Measurements from ENCODE around the gene HMGCLL1.

The HMGCLL1 gene

DNA sequence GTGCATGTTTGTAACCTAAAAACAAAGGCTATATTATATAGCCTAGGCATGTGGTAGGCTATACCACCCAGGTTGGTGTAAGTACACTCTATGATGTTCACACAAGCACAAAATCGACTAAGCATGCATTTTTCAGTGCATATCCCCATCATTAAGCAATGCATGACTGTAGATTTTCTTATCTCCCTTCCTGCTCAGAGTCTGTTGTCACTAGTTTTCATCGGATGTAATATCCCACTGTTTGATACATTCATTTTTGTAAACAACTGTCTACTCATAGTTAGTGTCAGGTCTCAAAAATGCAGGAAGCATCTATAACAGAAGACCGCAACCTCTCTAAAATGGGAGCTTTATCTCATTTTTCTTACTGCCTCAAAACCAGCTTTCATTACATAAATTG lies 181.0 kb downstream of the HMGCLL1 start:
- Histone ChIP-seq H3K27me3 (ENCODE audit: insufficient read depth, low read length, poor library complexity, severe bottlenecking) (no peaks in the 10 kb centered on the region), H3K79me2 (ENCODE audit: insufficient read depth, low read length) (no peaks in the 10 kb centered on the region)
- no peak for TF ChIP-seq EZH2phosphoT487 (IDR thresholded peaks at IDR 0.05; ENCODE audit: borderline replicate concordance)
- TF ChIP-seq, protein P1, sequence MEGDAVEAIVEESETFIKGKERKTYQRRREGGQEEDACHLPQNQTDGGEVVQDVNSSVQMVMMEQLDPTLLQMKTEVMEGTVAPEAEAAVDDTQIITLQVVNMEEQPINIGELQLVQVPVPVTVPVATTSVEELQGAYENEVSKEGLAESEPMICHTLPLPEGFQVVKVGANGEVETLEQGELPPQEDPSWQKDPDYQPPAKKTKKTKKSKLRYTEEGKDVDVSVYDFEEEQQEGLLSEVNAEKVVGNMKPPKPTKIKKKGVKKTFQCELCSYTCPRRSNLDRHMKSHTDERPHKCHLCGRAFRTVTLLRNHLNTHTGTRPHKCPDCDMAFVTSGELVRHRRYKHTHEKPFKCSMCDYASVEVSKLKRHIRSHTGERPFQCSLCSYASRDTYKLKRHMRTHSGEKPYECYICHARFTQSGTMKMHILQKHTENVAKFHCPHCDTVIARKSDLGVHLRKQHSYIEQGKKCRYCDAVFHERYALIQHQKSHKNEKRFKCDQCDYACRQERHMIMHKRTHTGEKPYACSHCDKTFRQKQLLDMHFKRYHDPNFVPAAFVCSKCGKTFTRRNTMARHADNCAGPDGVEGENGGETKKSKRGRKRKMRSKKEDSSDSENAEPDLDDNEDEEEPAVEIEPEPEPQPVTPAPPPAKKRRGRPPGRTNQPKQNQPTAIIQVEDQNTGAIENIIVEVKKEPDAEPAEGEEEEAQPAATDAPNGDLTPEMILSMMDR (conservative IDR thresholded peaks at IDR 0.05; ENCODE audit: low read length) = no peak

DNA sequence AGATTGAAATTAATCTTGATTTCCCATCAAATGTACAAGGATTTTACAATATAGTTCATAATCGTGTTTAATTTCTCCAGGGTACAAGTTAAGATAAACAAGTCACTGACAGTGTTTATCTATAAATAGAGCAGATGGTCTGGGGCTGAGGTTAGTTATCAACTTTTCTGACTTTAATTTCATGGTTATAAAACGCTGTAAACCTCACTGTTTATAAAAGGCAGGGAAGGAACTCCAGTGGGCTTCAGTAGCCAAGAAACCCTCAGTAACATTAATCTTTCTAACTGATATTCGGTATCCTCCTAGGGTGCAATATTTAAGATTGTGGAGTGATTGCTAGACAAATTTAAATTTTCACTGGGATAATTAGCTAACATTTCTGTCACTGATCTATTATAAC lies 183.1 kb downstream of the HMGCLL1 start:
- H3K4me3 ChIP-seq (ENCODE audit: low read length, poor library complexity, severe bottlenecking) = no peak overlapping the region
- no peaks in the 10 kb centered on the region for H3F3A ChIP-seq (ENCODE audit: low read depth)
- H2AFZ ChIP-seq (ENCODE audit: low read length) = no peak overlapping the region
- H3K9me2 ChIP-seq (replicated peaks; ENCODE audit: low read depth, low read length) = no peaks in the 10 kb centered on the region
- H3K27me3 ChIP-seq (ENCODE audit: insufficient read depth, low read length, poor library complexity, severe bottlenecking) = no peaks in the 10 kb centered on the region
- no peaks in the 10 kb centered on the region for H3K4me1 ChIP-seq (ENCODE audit: insufficient read depth, low read length, poor library complexity, severe bottlenecking)
- H3K79me2 ChIP-seq (ENCODE audit: insufficient read depth, low read length) = no peaks in the 10 kb centered on the region
- H3K9me3 ChIP-seq (ENCODE audit: insufficient read depth, low read depth, low read length) = no peaks in the 10 kb centered on the region
- no peaks in the 10 kb centered on the region for H3K36me3 ChIP-seq (ENCODE audit: insufficient read depth, low read length)
- no peaks in the 10 kb centered on the region for H4K20me1 ChIP-seq (ENCODE audit: insufficient read depth, low read length, poor library complexity, severe bottlenecking)
- TF ChIP-seq EZH2phosphoT487 (IDR thresholded peaks at IDR 0.05; ENCODE audit: borderline replicate concordance) = no peak
- TF ChIP-seq, protein P1 (conservative IDR thresholded peaks at IDR 0.05; ENCODE audit: low read length) = no peak
- no peak overlapping the region for H3K4me2 ChIP-seq (ENCODE audit: low read depth, low read length, poor library complexity, severe bottlenecking)
- H3K9ac ChIP-seq (ENCODE audit: low read depth, low read length, poor library complexity, severe bottlenecking) = no peak overlapping the region

More for the DNA sequence above, 181.0 kb downstream of the HMGCLL1 start:
- no peaks in the 10 kb centered on the region for H3K36me3 ChIP-seq (ENCODE audit: insufficient read depth, low read length)
- no peak overlapping the region for H3K9ac ChIP-seq (ENCODE audit: low read depth, low read length, poor library complexity, severe bottlenecking)
- no peak overlapping the region for H2AFZ ChIP-seq (ENCODE audit: low read length)
- H3K4me3 ChIP-seq (ENCODE audit: low read length, poor library complexity, severe bottlenecking) = no peak overlapping the region
- H4K20me1 ChIP-seq (ENCODE audit: insufficient read depth, low read length, poor library complexity, severe bottlenecking) = no peaks in the 10 kb centered on the region
- H3K9me3 ChIP-seq (ENCODE audit: insufficient read depth, low read depth, low read length) = no peaks in the 10 kb centered on the region
- H3F3A ChIP-seq (ENCODE audit: low read depth) = no peaks in the 10 kb centered on the region
- no peaks in the 10 kb centered on the region for H3K9me2 ChIP-seq (replicated peaks; ENCODE audit: low read depth, low read length)
- no peak overlapping the region for H3K4me2 ChIP-seq (ENCODE audit: low read depth, low read length, poor library complexity, severe bottlenecking)
- H3K4me1 ChIP-seq (ENCODE audit: insufficient read depth, low read length, poor library complexity, severe bottlenecking) = no peaks in the 10 kb centered on the region

DNA sequence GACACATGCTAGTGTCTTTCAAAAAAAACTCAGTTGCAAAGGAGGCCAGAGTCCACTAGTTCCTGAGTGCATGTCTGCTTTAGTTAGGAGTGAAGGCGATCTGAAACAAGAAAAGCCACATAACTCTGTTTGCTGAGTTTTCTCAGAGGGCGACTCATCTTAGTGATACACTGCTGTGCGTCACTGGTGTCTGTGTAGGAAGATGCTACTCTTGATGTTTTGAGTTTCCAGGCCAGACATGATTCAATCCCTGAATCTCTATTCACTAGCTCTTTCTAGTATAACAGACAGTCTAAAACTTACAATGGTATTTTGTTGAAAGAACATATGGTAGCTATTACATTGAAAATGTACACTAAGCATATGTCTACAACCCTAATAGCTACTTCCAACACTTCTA lies 190.8 kb downstream of the HMGCLL1 start:
- H3K36me3 ChIP-seq (ENCODE audit: insufficient read depth, low read length) = no peaks in the 10 kb centered on the region
- no peaks in the 10 kb centered on the region for H3K79me2 ChIP-seq (ENCODE audit: insufficient read depth, low read length)
- H3K9me2 ChIP-seq (replicated peaks; ENCODE audit: low read depth, low read length) = no peaks in the 10 kb centered on the region
- H3K4me2 ChIP-seq (ENCODE audit: low read depth, low read length, poor library complexity, severe bottlenecking) = no peak overlapping the region
- H3K9ac ChIP-seq (ENCODE audit: low read depth, low read length, poor library complexity, severe bottlenecking) = no peak overlapping the region
- H3F3A ChIP-seq (ENCODE audit: low read depth) = no peaks in the 10 kb centered on the region
- H3K4me1 ChIP-seq (ENCODE audit: insufficient read depth, low read length, poor library complexity, severe bottlenecking) = no peaks in the 10 kb centered on the region
- H4K20me1 ChIP-seq (ENCODE audit: insufficient read depth, low read length, poor library complexity, severe bottlenecking) = no peaks in the 10 kb centered on the region
- no peak for TF ChIP-seq EZH2phosphoT487 (IDR thresholded peaks at IDR 0.05; ENCODE audit: borderline replicate concordance)
- TF ChIP-seq, protein P1 (conservative IDR thresholded peaks at IDR 0.05; ENCODE audit: low read length) = no peak
- H2AFZ ChIP-seq (ENCODE audit: low read length) = no peak overlapping the region
- H3K9me3 ChIP-seq (ENCODE audit: insufficient read depth, low read depth, low read length) = no peaks in the 10 kb centered on the region
- no peak overlapping the region for H3K4me3 ChIP-seq (ENCODE audit: low read length, poor library complexity, severe bottlenecking)
- no peaks in the 10 kb centered on the region for H3K27me3 ChIP-seq (ENCODE audit: insufficient read depth, low read length, poor library complexity, severe bottlenecking)

Measured in Loucy (cell line).